ENCODE results near the gene BAZ1A. TPM values are rescaled to one million over a fixed set of nuclear protein-coding genes. Genes with fewer than 3 reads are reported as not detected.
A peak's percentile ranks its signal among the peaks of the same experiment; 100 is the strongest.

The BAZ1A gene
- total and polyA plus RNA-seq, 10 of the 15 experiments (the other 5 are each of a cell fraction or from before 2014, with no cell fraction given): 34.3 to 96.5 (median 50.7) TPM

DNA sequence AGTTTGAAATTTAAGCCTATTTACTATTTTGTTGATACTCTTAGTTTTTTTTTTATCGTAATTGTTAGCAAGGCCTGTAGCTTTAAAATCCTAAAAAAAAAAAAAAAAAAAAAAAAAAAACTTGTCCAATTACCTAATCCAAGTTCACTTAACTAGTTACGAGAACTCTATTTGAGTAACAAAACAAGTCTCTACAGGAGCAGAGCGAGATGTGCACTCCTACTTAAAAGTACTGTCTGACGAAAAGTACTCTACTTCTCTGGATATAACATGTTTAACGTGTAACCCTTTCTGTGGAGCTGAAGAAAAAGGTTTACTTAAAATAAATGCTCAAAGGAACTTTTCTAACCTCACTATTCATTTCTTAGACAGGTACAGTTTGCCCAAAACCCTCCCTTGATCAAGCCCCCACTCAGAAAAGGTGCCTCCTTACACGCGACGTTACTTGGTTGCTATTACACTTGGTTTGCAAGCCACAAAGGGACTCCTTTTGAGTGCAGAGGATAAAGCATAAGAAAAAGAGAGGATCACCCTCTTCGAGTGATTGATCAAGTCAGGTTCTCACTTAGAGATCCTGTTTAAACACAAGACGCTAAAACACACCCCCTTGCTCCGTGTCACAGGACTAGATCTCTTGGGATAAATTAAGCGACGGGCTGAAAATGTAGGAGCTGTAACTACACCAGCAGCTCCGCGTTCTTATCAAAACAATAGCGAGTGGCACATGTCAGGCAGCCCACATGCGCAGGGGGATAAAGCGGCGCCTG is 2.2 kb downstream of the BAZ1A start (continued):
- TF ChIP-seq IRF4 (IDR thresholded peaks at IDR 0.05; ENCODE audit: low read depth, low read length): no peak
- 0 out of 2 replicates have a peak, but pooled peaks have one; percentile 14 for TF ChIP-seq NRF1 (conservative IDR thresholded peaks at IDR 0.05; ENCODE audit: low read depth, low read length)
- TF ChIP-seq CBX5 (IDR thresholded peaks at IDR 0.05; ENCODE audit: low read depth): 0 out of 2 replicates have a peak, but pooled peaks have one; percentile 21
- TF ChIP-seq BHLHE40 (IDR thresholded peaks at IDR 0.05; ENCODE audit: borderline replicate concordance in 1 of 2, low read depth in 2 of 2, low read length in 1 of 2): peak in 1 of 2 experiments; percentile 40; a peak in 1 of 4 replicates
- peak; percentile 43 for TF ChIP-seq MYC (IDR thresholded peaks at IDR 0.05; ENCODE audit: insufficient read depth, insufficient read length, insufficient replicate concordance, low read length, severe bottlenecking)
- no peak for TF ChIP-seq SMAD1 (IDR thresholded peaks at IDR 0.05; ENCODE audit: low read depth, partially characterized antibody)
- TF ChIP-seq MTA3 (IDR thresholded peaks at IDR 0.05; ENCODE audit: borderline replicate concordance, low read length): 0 out of 2 replicates have a peak, but pooled peaks have one; percentile 39
- TF ChIP-seq, protein P1, sequence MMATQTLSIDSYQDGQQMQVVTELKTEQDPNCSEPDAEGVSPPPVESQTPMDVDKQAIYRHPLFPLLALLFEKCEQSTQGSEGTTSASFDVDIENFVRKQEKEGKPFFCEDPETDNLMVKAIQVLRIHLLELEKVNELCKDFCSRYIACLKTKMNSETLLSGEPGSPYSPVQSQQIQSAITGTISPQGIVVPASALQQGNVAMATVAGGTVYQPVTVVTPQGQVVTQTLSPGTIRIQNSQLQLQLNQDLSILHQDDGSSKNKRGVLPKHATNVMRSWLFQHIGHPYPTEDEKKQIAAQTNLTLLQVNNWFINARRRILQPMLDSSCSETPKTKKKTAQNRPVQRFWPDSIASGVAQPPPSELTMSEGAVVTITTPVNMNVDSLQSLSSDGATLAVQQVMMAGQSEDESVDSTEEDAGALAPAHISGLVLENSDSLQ (IDR thresholded peaks at IDR 0.05): no peak
- TF ChIP-seq ZNF384 (IDR thresholded peaks at IDR 0.05; ENCODE audit: borderline replicate concordance, low read depth, low read length): peak; percentile 79
- no peak for TF ChIP-seq POLR2A (IDR thresholded peaks at IDR 0.05; ENCODE audit: low read depth, low read length)
- peak; percentile 60; the same call in 1 of the 2 replicates for TF ChIP-seq POLR2AphosphoS5 (IDR thresholded peaks at IDR 0.05; ENCODE audit: low read length)
- TF ChIP-seq SREBF2 (IDR thresholded peaks at IDR 0.05; ENCODE audit: low read length): no peak
- no peak for TF ChIP-seq SP1 (IDR thresholded peaks at IDR 0.05; ENCODE audit: low read depth, low read length)
- TF ChIP-seq, protein P2, sequence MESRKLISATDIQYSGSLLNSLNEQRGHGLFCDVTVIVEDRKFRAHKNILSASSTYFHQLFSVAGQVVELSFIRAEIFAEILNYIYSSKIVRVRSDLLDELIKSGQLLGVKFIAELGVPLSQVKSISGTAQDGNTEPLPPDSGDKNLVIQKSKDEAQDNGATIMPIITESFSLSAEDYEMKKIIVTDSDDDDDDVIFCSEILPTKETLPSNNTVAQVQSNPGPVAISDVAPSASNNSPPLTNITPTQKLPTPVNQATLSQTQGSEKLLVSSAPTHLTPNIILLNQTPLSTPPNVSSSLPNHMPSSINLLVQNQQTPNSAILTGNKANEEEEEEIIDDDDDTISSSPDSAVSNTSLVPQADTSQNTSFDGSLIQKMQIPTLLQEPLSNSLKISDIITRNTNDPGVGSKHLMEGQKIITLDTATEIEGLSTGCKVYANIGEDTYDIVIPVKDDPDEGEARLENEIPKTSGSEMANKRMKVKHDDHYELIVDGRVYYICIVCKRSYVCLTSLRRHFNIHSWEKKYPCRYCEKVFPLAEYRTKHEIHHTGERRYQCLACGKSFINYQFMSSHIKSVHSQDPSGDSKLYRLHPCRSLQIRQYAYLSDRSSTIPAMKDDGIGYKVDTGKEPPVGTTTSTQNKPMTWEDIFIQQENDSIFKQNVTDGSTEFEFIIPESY (IDR thresholded peaks at IDR 0.05): no peak
- TF ChIP-seq LARP7 (IDR thresholded peaks at IDR 0.05): no peak
- TF ChIP-seq, protein P3, sequence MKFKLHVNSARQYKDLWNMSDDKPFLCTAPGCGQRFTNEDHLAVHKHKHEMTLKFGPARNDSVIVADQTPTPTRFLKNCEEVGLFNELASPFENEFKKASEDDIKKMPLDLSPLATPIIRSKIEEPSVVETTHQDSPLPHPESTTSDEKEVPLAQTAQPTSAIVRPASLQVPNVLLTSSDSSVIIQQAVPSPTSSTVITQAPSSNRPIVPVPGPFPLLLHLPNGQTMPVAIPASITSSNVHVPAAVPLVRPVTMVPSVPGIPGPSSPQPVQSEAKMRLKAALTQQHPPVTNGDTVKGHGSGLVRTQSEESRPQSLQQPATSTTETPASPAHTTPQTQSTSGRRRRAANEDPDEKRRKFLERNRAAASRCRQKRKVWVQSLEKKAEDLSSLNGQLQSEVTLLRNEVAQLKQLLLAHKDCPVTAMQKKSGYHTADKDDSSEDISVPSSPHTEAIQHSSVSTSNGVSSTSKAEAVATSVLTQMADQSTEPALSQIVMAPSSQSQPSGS (IDR thresholded peaks at IDR 0.05; ENCODE audit: low read length): 0 out of 2 replicates have a peak, but pooled peaks have one; percentile 10

All from GM12878 (cell line).